ENCODE results near the gene TSPEAR.

DNA sequence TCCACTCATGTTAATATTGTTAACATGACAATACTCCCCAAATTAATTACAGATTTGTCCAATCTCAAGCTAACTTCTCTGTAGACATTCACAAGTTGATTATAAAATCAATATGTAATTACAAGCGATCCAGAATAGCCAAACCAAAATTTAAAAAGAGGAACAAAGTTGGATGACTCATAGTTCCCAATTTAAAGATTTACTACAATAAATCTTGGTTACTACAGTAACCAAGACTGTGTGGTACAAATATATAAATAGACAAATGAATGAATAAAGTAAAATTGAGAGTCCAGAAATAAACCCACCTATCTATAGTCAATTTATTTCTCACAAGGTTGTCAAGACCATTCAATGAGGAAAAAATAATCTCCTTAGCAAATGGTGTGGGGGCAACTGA is 145.0 kb downstream of the TSPEAR start:
- TF ChIP-seq, protein P1, sequence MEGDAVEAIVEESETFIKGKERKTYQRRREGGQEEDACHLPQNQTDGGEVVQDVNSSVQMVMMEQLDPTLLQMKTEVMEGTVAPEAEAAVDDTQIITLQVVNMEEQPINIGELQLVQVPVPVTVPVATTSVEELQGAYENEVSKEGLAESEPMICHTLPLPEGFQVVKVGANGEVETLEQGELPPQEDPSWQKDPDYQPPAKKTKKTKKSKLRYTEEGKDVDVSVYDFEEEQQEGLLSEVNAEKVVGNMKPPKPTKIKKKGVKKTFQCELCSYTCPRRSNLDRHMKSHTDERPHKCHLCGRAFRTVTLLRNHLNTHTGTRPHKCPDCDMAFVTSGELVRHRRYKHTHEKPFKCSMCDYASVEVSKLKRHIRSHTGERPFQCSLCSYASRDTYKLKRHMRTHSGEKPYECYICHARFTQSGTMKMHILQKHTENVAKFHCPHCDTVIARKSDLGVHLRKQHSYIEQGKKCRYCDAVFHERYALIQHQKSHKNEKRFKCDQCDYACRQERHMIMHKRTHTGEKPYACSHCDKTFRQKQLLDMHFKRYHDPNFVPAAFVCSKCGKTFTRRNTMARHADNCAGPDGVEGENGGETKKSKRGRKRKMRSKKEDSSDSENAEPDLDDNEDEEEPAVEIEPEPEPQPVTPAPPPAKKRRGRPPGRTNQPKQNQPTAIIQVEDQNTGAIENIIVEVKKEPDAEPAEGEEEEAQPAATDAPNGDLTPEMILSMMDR (IDR thresholded peaks at IDR 0.05; ENCODE audit: low read length), result no peak
- TF ChIP-seq EZH2 (IDR thresholded peaks at IDR 0.05; ENCODE audit: borderline replicate concordance, low read length), result no peak
